NCI-H774 (cell line): ENCODE data around the gene RPL29.

Experiments used
- DNase-seq: peaks from one replicate; lab custom pipeline; 2025; lab: John Stamatoyannopoulos, UW

RPL29 gene

GRCh38 chr3:51945926-51946705, 49.6 kb downstream of the RPL29 start:
- no peak for DNase-seq

- no peak for DNase-seq
Measured at GRCh38 chr3:51945031-51945840, 50.5 kb downstream of the RPL29 start.

- DNase-seq = no peak
Measured at GRCh38 chr3:51944451-51945021, 51.2 kb downstream of the RPL29 start.
